ENCODE measurements around the gene EYS. TPM values are rescaled to one million over a fixed set of nuclear protein-coding genes. Genes with fewer than 3 reads are reported as not detected.

The EYS gene
- total RNA-seq, 3 donors from 2014 or later = 1.3 to 2.9 TPM; not detected in 1

DNA sequence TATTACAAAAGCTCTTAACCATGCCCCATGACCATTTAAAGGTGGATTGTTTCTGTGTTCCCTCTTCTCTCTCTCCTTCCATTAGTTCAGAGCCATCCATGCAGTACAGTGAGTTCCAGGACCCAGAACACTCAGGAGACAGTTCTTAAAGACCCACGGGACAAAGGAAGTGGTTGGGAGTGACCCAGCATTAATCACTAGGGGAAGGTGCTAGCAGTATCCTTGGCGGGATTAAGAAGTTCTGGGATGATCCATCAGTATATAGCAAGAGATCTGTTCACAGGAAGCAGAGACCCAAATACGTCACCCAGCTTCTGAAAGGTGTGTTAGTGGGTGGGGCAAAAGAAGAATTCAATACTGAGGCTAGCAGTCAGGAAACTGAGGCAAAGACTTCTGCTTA is 1917.3 kb downstream of the EYS start:
- intact Hi-C loops (cut with DNase I; ENCODE audit: low total_unique reads) = no loop called here
- TF ChIP-seq POLR2AphosphoS5 (IDR thresholded peaks at IDR 0.05) = no peak
- TF ChIP-seq, protein P1, sequence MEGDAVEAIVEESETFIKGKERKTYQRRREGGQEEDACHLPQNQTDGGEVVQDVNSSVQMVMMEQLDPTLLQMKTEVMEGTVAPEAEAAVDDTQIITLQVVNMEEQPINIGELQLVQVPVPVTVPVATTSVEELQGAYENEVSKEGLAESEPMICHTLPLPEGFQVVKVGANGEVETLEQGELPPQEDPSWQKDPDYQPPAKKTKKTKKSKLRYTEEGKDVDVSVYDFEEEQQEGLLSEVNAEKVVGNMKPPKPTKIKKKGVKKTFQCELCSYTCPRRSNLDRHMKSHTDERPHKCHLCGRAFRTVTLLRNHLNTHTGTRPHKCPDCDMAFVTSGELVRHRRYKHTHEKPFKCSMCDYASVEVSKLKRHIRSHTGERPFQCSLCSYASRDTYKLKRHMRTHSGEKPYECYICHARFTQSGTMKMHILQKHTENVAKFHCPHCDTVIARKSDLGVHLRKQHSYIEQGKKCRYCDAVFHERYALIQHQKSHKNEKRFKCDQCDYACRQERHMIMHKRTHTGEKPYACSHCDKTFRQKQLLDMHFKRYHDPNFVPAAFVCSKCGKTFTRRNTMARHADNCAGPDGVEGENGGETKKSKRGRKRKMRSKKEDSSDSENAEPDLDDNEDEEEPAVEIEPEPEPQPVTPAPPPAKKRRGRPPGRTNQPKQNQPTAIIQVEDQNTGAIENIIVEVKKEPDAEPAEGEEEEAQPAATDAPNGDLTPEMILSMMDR (IDR thresholded peaks at IDR 0.05) = no peak
- no peak for TF ChIP-seq POLR2A (IDR thresholded peaks at IDR 0.05)
- no peak for DNase-seq (ENCODE audit: low spot score in 2 of 2)

DNA sequence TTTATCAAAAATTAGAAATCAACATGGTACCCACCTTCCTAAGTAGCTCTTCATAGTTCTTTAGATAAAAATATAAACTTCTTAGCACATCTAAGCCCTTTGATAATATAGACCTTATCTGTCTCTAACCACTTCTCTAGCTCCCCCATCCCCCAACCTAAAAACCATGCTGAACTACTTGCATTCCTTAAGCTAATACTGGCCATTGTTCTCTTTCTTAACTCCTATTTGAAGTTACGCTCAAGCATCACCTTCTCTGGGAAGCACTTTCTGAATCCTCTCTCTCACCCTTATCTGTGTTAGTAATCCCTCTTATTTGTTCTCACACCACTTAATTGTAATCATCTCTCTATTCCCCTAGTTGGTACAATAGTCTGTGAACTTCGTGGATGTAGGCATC is 1918.5 kb downstream of the EYS start:
- intact Hi-C loops (cut with DNase I; ENCODE audit: low total_unique reads) = no loop called here
- TF ChIP-seq POLR2AphosphoS5 (IDR thresholded peaks at IDR 0.05) (no peak), POLR2A (IDR thresholded peaks at IDR 0.05) (no peak)
- TF ChIP-seq, protein P1 (IDR thresholded peaks at IDR 0.05) = no peak
- Histone ChIP-seq H3K4me1 (no peaks in the 10 kb centered on the region), H3K36me3 (no peaks in the 10 kb centered on the region), H3K9me3 (no peaks in the 10 kb centered on the region), H3K27ac (no peak overlapping the region), H3K27me3 (no peaks in the 10 kb centered on the region), H3K4me3 (no peak overlapping the region)
- DNase-seq (ENCODE audit: low spot score in 2 of 2) = no peak

More for the DNA sequence above, 1917.3 kb downstream of the EYS start:
- no peaks in the 10 kb centered on the region for H3K4me1 ChIP-seq
- H3K4me3 ChIP-seq = no peak overlapping the region
- no peak overlapping the region for H3K27ac ChIP-seq
- H3K27me3 ChIP-seq = no peaks in the 10 kb centered on the region
- H3K36me3 ChIP-seq = no peaks in the 10 kb centered on the region
- no peaks in the 10 kb centered on the region for H3K9me3 ChIP-seq

DNA sequence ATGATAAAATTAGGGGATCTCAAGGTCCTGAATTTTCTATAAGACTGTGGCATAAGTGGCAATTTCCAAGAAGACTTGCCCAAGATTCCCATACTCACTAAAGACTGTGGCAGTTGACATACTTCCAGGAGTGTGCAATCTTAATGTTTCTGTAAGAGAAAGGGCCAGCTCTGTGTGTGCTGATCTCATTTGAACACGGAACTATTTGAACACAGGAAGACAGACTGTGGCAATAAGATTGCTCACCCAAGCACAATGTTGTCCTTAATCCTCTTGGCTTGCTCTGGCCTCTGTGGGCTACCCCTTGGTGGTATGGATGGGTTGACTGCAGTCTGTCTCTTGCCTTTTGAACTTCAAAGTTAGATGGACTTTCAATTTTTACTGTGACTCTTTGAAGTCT is 1920.0 kb downstream of the EYS start:
- Histone ChIP-seq H3K4me1 (no peaks in the 10 kb centered on the region), H3K36me3 (no peaks in the 10 kb centered on the region), H3K4me3 (no peak overlapping the region), H3K27ac (no peak overlapping the region), H3K27me3 (no peaks in the 10 kb centered on the region), H3K9me3 (no peaks in the 10 kb centered on the region)
- DNase-seq (ENCODE audit: low spot score in 2 of 2) = no peak
- intact Hi-C loops (cut with DNase I; ENCODE audit: low total_unique reads) = no loop called here
- no peak for TF ChIP-seq POLR2AphosphoS5 (IDR thresholded peaks at IDR 0.05)
- TF ChIP-seq, protein P1 (IDR thresholded peaks at IDR 0.05) = no peak
- no peak for TF ChIP-seq POLR2A (IDR thresholded peaks at IDR 0.05)

DNA sequence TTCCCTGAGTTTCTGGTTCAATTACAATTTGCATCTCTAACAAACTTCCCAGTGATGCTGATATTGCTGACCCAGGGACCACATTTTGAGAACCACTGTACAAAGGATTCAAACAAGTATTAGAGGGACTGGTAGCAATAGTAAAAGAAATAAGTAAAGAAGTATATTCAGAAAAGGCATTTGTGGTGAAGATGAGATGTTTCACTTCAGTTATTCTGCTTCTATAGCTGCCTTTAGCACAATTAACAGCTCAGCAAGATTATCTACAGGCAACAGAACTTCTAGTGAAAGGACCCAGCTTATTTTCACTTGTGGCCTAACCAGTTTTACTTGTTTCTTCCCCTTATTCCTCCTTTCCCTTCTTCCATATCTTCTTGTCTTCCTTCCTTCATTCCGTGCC is 1922.0 kb downstream of the EYS start:
- Histone ChIP-seq H3K4me1 (no peaks in the 10 kb centered on the region), H3K36me3 (no peaks in the 10 kb centered on the region), H3K9me3 (no peaks in the 10 kb centered on the region), H3K27me3 (no peaks in the 10 kb centered on the region), H3K27ac (no peak overlapping the region), H3K4me3 (no peak overlapping the region)
- TF ChIP-seq POLR2A (IDR thresholded peaks at IDR 0.05) (no peak), POLR2AphosphoS5 (IDR thresholded peaks at IDR 0.05) (no peak)
- TF ChIP-seq, protein P1 (IDR thresholded peaks at IDR 0.05) = no peak
- no peak for DNase-seq (ENCODE audit: low spot score in 2 of 2)
- intact Hi-C loops (cut with DNase I; ENCODE audit: low total_unique reads) = no loop called here

DNA sequence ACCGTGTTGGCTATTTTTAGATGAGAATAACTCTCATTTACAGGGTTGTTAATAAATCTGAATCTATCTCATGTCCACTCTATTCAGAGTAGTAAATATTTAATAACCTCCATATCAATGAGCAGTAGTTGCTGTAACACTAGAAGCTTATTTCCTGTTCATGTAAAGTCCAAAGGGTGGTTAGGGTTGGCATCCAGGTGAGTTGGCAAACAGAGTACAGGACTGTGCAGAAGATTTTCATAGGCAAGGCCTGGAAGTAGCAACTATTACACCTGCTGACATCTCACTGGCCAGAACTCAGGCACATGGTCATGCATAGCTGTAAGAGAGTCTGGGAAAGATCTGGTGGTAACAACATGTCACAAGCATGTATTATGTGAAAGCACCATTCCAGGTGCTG is 1923.9 kb downstream of the EYS start:
- Histone ChIP-seq H3K4me1 (no peaks in the 10 kb centered on the region), H3K36me3 (no peaks in the 10 kb centered on the region), H3K27ac (no peak overlapping the region), H3K4me3 (no peak overlapping the region), H3K9me3 (no peaks in the 10 kb centered on the region), H3K27me3 (no peaks in the 10 kb centered on the region)
- intact Hi-C loops (cut with DNase I; ENCODE audit: low total_unique reads) = no loop called here
- DNase-seq (ENCODE audit: low spot score in 2 of 2) = no peak
- TF ChIP-seq, protein P1 (IDR thresholded peaks at IDR 0.05) = no peak
- no peak for TF ChIP-seq POLR2A (IDR thresholded peaks at IDR 0.05)
- no peak for TF ChIP-seq POLR2AphosphoS5 (IDR thresholded peaks at IDR 0.05)

Data from breast epithelium (tissue), 4 donors.